Trophoblast cell (in vitro differentiated cells and primary cell): ENCODE measurements around the gene GRIA4.
A peak's percentile ranks its signal among the peaks of the same experiment; 100 is the strongest.

Source experiments
- DNase-seq, 2 donors: peaks; one replicate each; pipeline ENCODE4 v3.0.0-alpha.2; 2016
- H2AFZ ChIP-seq: 2 replicates; pipeline ENCODE4 v1.6.1; 2013; ENCODE audit warnings: low read length, moderate library complexity, mild to moderate bottlenecking; ENCODE audit not compliant: insufficient read depth, poor library complexity
- H2AK5ac ChIP-seq: 2 replicates; pipeline ENCODE4 v1.6.1; 2013; ENCODE audit warnings: mild to moderate bottlenecking, low read length
- H2BK120ac ChIP-seq: 2 replicates; pipeline ENCODE4 v1.6.1; 2013; ENCODE audit warnings: low read length, mild to moderate bottlenecking, moderate library complexity; ENCODE audit not compliant: insufficient read depth, poor library complexity
- H2BK12ac ChIP-seq: 2 replicates; pipeline ENCODE4 v1.6.1; 2013; ENCODE audit warnings: mild to moderate bottlenecking, low read length, moderate library complexity
- H2BK5ac ChIP-seq: 2 replicates; pipeline ENCODE4 v1.6.1; 2013; ENCODE audit warnings: low read length, low read depth, moderate library complexity, mild to moderate bottlenecking; ENCODE audit not compliant: poor library complexity
- H3K14ac ChIP-seq: 2 replicates; pipeline ENCODE4 v1.6.1; 2013; ENCODE audit warnings: mild to moderate bottlenecking, low read length
- H3K18ac ChIP-seq: 2 replicates; pipeline ENCODE4 v1.6.1; 2013; ENCODE audit warnings: mild to moderate bottlenecking, low read length
- H3K23ac ChIP-seq: 2 replicates; pipeline ENCODE4 v1.6.1; 2013; ENCODE audit warnings: low read length
- H3K27ac ChIP-seq: 2 replicates; pipeline ENCODE4 v1.5.1; 2013; ENCODE audit warnings: low read depth, mild to moderate bottlenecking, inconsistent platforms, low read length, moderate library complexity
- H3K27me3 ChIP-seq: 2 replicates; pipeline ENCODE4 v1.6.1; 2013; ENCODE audit warnings: inconsistent platforms, mild to moderate bottlenecking, low read length, moderate library complexity; ENCODE audit not compliant: insufficient read depth
- H3K36me3 ChIP-seq, 2 experiments: 1 replicate in 1 of 2; 2 replicates in 1 of 2; pipeline ENCODE4 v1.6.1; 2013; ENCODE audit warnings: low read length in 2 of 2, mild to moderate bottlenecking in 2 of 2, moderate library complexity in 1 of 2; ENCODE audit not compliant: insufficient read depth in 2 of 2, control insufficient read depth in 1 of 2
- H3K4ac ChIP-seq: 2 replicates; pipeline ENCODE4 v1.6.1; 2013; ENCODE audit warnings: low read depth, mild to moderate bottlenecking, low read length, moderate library complexity
- H3K4me1 ChIP-seq, 2 experiments: 1 replicate in 1 of 2; 2 replicates in 1 of 2; pipeline ENCODE4 v1.6.1; 2013; ENCODE audit warnings: low read length in 2 of 2, mild to moderate bottlenecking in 2 of 2, moderate library complexity in 1 of 2; ENCODE audit not compliant: insufficient read depth in 2 of 2, control insufficient read depth in 1 of 2
- H3K4me2 ChIP-seq: 2 replicates; pipeline ENCODE4 v1.6.1; 2013; ENCODE audit warnings: inconsistent platforms, mild to moderate bottlenecking, low read length, moderate library complexity
- H3K4me3 ChIP-seq: 2 replicates; pipeline ENCODE4 v1.5.1; 2013; ENCODE audit warnings: mild to moderate bottlenecking, low read depth, low read length, inconsistent platforms
- H3K79me1 ChIP-seq: one replicate; pipeline ENCODE4 v1.6.1; 2013; ENCODE audit warnings: low read length
- H3K79me2 ChIP-seq: 2 replicates; pipeline ENCODE4 v1.6.1; 2013; ENCODE audit warnings: low read length, mild to moderate bottlenecking; ENCODE audit not compliant: control insufficient read depth, insufficient read depth, poor library complexity
- H3K9ac ChIP-seq: 2 replicates; pipeline ENCODE4 v1.6.1; 2013; ENCODE audit warnings: mild to moderate bottlenecking, low read length
- H3K9me3 ChIP-seq: 2 replicates; pipeline ENCODE4 v1.6.1; 2013; ENCODE audit warnings: low read depth, mild to moderate bottlenecking, control low read depth, inconsistent platforms, low read length; ENCODE audit not compliant: insufficient read depth
- H4K12ac ChIP-seq: 2 replicates; pipeline ENCODE4 v1.6.1; 2013; ENCODE audit warnings: low read depth, mild to moderate bottlenecking, low read length, moderate library complexity
- H4K8ac ChIP-seq: 2 replicates; pipeline ENCODE4 v1.6.1; 2013; ENCODE audit warnings: low read depth, mild to moderate bottlenecking, low read length, moderate library complexity
- H4K91ac ChIP-seq: one replicate; pipeline ENCODE4 v1.6.1; 2013; ENCODE audit warnings: low read depth, mild to moderate bottlenecking, low read length, moderate library complexity
- WGBS: extraction: QIAGEN DNeasy Blood & Tissue Kit; methylation state at CpG from one replicate; pipeline ENCODE4 v1.1.7; 2013; ENCODE audit warnings: missing lambda C conversion rate; ENCODE audit not compliant: insufficient read length, insufficient coverage; ENCODE audit errors: extremely low coverage; 5-methylcytosine and 5-hydroxymethylcytosine counted together

The GRIA4 gene

GRCh38 chr11:105754716-105755115 lies 144.8 kb downstream of the GRIA4 start:
- Histone ChIP-seq H3K23ac (no peak overlapping the region), H4K12ac (no peak overlapping the region), H3K79me2 (no peaks in the 10 kb centered on the region), H2BK5ac (no peak overlapping the region), H3K36me3 (no peaks in the 10 kb centered on the region), H3K27me3 (no peaks in the 10 kb centered on the region), H3K27ac (no peak overlapping the region), H3K4ac (no peak overlapping the region), H2BK12ac (no peak overlapping the region), H3K4me3 (no peak overlapping the region), H2AK5ac (no peak overlapping the region), H3K4me1 (no peaks in the 10 kb centered on the region), H2AFZ (no peak overlapping the region), H3K4me2 (no peak overlapping the region), H4K91ac (no peak overlapping the region), H3K9me3 (no peaks in the 10 kb centered on the region), H3K9ac (no peak overlapping the region), H3K18ac (no peak overlapping the region), H3K14ac (no peak overlapping the region), H4K8ac (no peak overlapping the region), H2BK120ac (no peak overlapping the region), H3K79me1 (no peaks in the 10 kb centered on the region)
- WGBS: no CpG with 5 or more reads among the region's 1 CpG
- DNase-seq: no peak

DNA sequence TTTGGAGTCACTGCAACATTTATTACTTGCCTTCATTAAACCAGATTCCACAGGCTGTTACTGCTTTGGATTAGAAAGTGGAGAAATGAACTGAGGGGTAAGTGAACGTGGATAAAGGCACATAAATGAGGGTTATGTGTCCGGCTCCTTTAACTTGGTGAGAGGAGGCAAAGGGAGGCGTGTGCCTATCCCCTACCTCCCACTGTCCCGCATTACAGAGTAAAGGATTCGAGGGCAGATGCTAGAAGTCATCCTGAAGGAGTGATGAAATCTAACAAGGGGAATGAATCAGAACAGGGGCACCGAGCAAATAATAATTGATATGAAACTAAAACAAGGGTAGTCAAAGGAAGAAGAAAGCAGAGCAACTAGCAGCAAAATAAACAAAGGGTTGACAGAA lies 147.2 kb downstream of the GRIA4 start:
- no peaks in the 10 kb centered on the region for H3K79me2 ChIP-seq
- H3K18ac ChIP-seq: no peak overlapping the region
- H2BK12ac ChIP-seq: no peak overlapping the region
- no peaks in the 10 kb centered on the region for H3K9me3 ChIP-seq
- H2BK120ac ChIP-seq: no peak overlapping the region
- no peak overlapping the region for H2AFZ ChIP-seq
- no peak overlapping the region for H3K4me3 ChIP-seq
- no peak overlapping the region for H3K9ac ChIP-seq
- H3K79me1 ChIP-seq: no peaks in the 10 kb centered on the region
- no peak overlapping the region for H3K14ac ChIP-seq
- no peak overlapping the region for H3K4ac ChIP-seq
- no peak overlapping the region for H2BK5ac ChIP-seq
- no peak for DNase-seq
- H3K4me1 ChIP-seq: no peaks in the 10 kb centered on the region
- H4K91ac ChIP-seq: no peak overlapping the region
- no CpG with 5 or more reads among the region's 6 CpGs for WGBS
- H4K8ac ChIP-seq: no peak overlapping the region
- H4K12ac ChIP-seq: no peak overlapping the region
- H3K27me3 ChIP-seq: no peaks in the 10 kb centered on the region
- no peaks in the 10 kb centered on the region for H3K36me3 ChIP-seq
- no peak overlapping the region for H3K27ac ChIP-seq
- no peak overlapping the region for H2AK5ac ChIP-seq
- H3K4me2 ChIP-seq: no peak overlapping the region
- H3K23ac ChIP-seq: no peak overlapping the region

GRCh38 chr11:105763594-105763993 lies 153.7 kb downstream of the GRIA4 start:
- no peak overlapping the region for H2AK5ac ChIP-seq
- no peak overlapping the region for H2AFZ ChIP-seq
- H3K4me2 ChIP-seq: no peak overlapping the region
- DNase-seq: peak in 1 of 2 donors; percentile 40
- WGBS: no CpG with 5 or more reads among the region's 2 CpGs
- no peak overlapping the region for H3K23ac ChIP-seq
- H3K18ac ChIP-seq: no peak overlapping the region
- no peaks in the 10 kb centered on the region for H3K9me3 ChIP-seq
- H3K4ac ChIP-seq: no peak overlapping the region
- H2BK5ac ChIP-seq: no peak overlapping the region
- no peak overlapping the region for H3K27ac ChIP-seq
- no peak overlapping the region for H4K91ac ChIP-seq
- no peaks in the 10 kb centered on the region for H3K27me3 ChIP-seq
- H3K14ac ChIP-seq: no peak overlapping the region
- no peak overlapping the region for H2BK120ac ChIP-seq
- H3K4me3 ChIP-seq: no peak overlapping the region
- no peaks in the 10 kb centered on the region for H3K79me1 ChIP-seq
- no peak overlapping the region for H3K9ac ChIP-seq
- H2BK12ac ChIP-seq: no peak overlapping the region
- H4K8ac ChIP-seq: no peak overlapping the region
- H3K79me2 ChIP-seq: no peaks in the 10 kb centered on the region
- H4K12ac ChIP-seq: no peak overlapping the region
- no peaks in the 10 kb centered on the region for H3K4me1 ChIP-seq
- H3K36me3 ChIP-seq: no peaks in the 10 kb centered on the region

- H2BK120ac ChIP-seq: no peak overlapping the region
- no peak overlapping the region for H2BK5ac ChIP-seq
- H3K27ac ChIP-seq: no peak overlapping the region
- H3K4me3 ChIP-seq: no peak overlapping the region
- no peak overlapping the region for H3K23ac ChIP-seq
- no peaks in the 10 kb centered on the region for H3K9me3 ChIP-seq
- no peaks in the 10 kb centered on the region for H3K27me3 ChIP-seq
- no peak overlapping the region for H2AK5ac ChIP-seq
- no peak for DNase-seq
- H4K12ac ChIP-seq: no peak overlapping the region
- H3K14ac ChIP-seq: no peak overlapping the region
- H3K9ac ChIP-seq: no peak overlapping the region
- no peak overlapping the region for H2AFZ ChIP-seq
- H3K4me2 ChIP-seq: no peak overlapping the region
- no peak overlapping the region for H4K91ac ChIP-seq
- H3K79me1 ChIP-seq: no peaks in the 10 kb centered on the region
- H3K36me3 ChIP-seq: no peaks in the 10 kb centered on the region
- no peaks in the 10 kb centered on the region for H3K4me1 ChIP-seq
- no peak overlapping the region for H3K18ac ChIP-seq
- no peak overlapping the region for H4K8ac ChIP-seq
- H3K4ac ChIP-seq: no peak overlapping the region
- no peaks in the 10 kb centered on the region for H3K79me2 ChIP-seq
- H2BK12ac ChIP-seq: no peak overlapping the region
These were observed 158.1 kb downstream of the GRIA4 start for GRCh38 chr11:105767931-105768330.
